B cell (primary cell): ENCODE results near the gene CRTC1.

ENCODE experiments used
- EZH2 ChIP-seq: IDR thresholded peaks from 2 replicates; pipeline ENCODE4 v1.6.1; 2012; ENCODE audit warnings: borderline replicate concordance, low read depth, mild to moderate bottlenecking, moderate library complexity, low read length; ENCODE audit not compliant: insufficient read depth, poor library complexity, severe bottlenecking
- TF ChIP-seq, protein P1 (sequence below): fragments of 200-600 bp; IDR thresholded peaks from one replicate; pipeline ENCODE4 v1.8.0; 2022; ENCODE audit warnings: antibody characterized with exemption, mild to moderate bottlenecking

DNA sequence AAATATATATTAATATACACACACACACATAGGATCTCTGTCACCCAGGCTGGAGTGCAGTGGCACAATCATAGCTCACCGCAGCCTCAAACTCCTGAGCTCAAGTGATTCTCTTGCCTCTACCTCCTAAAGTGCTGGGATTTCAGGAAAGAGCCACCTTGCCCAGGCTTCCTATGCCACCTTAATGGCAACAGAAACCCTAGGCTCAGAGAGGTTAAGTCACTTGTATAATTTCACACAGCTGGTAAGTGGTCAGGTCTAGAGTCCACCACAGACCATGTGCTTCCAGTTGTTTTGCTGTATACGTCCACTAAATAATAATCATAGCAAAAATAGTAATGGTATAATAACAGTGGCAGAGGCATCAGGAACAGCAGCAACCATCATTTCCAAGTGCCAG lies 147.0 kb downstream of the CRTC1 start:
- TF ChIP-seq, protein P1, sequence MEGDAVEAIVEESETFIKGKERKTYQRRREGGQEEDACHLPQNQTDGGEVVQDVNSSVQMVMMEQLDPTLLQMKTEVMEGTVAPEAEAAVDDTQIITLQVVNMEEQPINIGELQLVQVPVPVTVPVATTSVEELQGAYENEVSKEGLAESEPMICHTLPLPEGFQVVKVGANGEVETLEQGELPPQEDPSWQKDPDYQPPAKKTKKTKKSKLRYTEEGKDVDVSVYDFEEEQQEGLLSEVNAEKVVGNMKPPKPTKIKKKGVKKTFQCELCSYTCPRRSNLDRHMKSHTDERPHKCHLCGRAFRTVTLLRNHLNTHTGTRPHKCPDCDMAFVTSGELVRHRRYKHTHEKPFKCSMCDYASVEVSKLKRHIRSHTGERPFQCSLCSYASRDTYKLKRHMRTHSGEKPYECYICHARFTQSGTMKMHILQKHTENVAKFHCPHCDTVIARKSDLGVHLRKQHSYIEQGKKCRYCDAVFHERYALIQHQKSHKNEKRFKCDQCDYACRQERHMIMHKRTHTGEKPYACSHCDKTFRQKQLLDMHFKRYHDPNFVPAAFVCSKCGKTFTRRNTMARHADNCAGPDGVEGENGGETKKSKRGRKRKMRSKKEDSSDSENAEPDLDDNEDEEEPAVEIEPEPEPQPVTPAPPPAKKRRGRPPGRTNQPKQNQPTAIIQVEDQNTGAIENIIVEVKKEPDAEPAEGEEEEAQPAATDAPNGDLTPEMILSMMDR, result no peak
- TF ChIP-seq EZH2, result no peak
